T-helper 1 cell treated with Interleukin-12 subunit alpha and Interleukin-12 subunit beta and Interleukin-4 antibody, amounts not matched to agents 30 μg/mL and 1 μg/mL, for 36 hours (primary cell): Measurements from ENCODE around the gene PKD2.

Experiments
- H3K27ac Mint-ChIP-seq: one replicate; pipeline ENCODE4 v1.8.0; 2021; ENCODE audit warnings: mild to moderate bottlenecking, mixed read lengths
- H3K27me3 Mint-ChIP-seq: one replicate; pipeline ENCODE4 v1.8.0; 2021; ENCODE audit warnings: low read depth, mixed read lengths
- H3K36me3 Mint-ChIP-seq: one replicate; pipeline ENCODE4 v1.8.0; 2021; ENCODE audit warnings: low read depth, mixed read lengths
- H3K4me1 Mint-ChIP-seq: one replicate; pipeline ENCODE4 v1.8.0; 2021; ENCODE audit warnings: low read depth, mixed read lengths
- H3K4me3 Mint-ChIP-seq: one replicate; pipeline ENCODE4 v1.8.0; 2021; ENCODE audit warnings: mild to moderate bottlenecking, moderate library complexity, mixed read lengths
- H3K9me3 Mint-ChIP-seq: one replicate; pipeline ENCODE4 v1.8.0; 2021; ENCODE audit warnings: mixed read lengths

Gene PKD2

DNA sequence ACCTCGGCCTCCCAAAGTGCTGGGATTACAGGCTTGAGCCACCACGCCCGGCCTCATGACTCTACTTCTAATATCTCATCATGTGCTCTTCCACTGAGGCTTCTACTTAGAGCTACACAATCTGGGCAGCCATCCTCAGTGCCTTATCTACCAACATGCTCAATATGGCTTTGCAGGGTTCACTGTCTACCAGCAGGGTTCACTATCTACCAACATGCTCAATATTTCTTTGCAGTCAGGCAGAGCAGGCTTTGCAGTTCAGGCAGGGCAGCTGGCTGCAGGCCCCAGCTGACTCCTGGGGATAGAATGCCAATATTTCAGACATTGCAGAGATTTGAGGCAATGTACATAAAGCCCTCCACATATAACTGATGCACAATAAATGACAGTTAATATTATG is 47.5 kb downstream of the PKD2 start:
- Mint-ChIP-seq H3K4me3 (no peak overlapping the region), H3K36me3 (peaks cover 8% of the 10 kb centered on the region), H3K27ac (no peak overlapping the region), H3K4me1 (no peaks in the 10 kb centered on the region), H3K27me3 (no peaks in the 10 kb centered on the region), H3K9me3 (no peaks in the 10 kb centered on the region)

DNA sequence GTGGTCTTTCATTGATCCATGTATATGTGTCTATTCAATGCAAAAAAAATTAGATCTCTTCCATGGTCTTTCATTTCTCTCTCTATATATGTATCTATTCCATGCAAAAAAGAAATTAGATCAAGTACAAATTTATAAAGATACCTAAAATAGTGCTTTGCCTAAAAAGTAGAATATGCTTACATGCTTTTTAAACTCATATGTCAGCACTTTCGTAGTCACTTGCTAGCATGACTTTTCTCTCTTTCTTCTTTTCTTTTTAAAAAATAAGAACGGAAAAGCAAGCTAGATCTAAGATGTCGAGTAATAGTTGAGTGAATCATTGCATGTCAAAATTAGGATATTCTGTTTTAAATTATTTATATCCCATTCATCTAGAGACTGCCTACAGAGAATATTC is 50.9 kb downstream of the PKD2 start:
- Mint-ChIP-seq H3K9me3 (no peaks in the 10 kb centered on the region), H3K4me3 (no peak overlapping the region), H3K27ac (no peak overlapping the region), H3K36me3 (peaks cover 6% of the 10 kb centered on the region), H3K27me3 (no peaks in the 10 kb centered on the region), H3K4me1 (no peaks in the 10 kb centered on the region)

DNA sequence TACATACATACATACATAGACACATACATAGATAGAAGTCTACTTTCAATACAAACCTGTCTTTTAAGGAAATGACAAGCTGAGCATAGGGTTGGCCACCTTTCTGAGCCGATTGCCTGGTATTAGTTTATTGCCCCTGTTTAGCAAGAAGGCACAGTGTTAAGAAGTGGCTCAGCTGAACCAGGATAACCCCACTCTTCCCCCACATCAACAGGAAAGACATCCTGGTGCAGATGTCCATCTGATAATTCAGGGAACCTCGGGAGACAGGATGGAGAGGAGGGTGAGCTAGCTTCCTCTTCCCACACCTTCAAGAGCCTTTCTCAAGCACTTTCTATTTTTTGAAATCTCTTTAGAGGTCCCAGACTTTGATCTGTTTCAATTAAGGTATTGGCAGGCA is 52.3 kb downstream of the PKD2 start:
- Mint-ChIP-seq H3K9me3 (no peaks in the 10 kb centered on the region), H3K27ac (no peak overlapping the region), H3K4me3 (no peak overlapping the region), H3K36me3 (peaks cover 6% of the 10 kb centered on the region), H3K4me1 (no peaks in the 10 kb centered on the region), H3K27me3 (no peaks in the 10 kb centered on the region)

DNA sequence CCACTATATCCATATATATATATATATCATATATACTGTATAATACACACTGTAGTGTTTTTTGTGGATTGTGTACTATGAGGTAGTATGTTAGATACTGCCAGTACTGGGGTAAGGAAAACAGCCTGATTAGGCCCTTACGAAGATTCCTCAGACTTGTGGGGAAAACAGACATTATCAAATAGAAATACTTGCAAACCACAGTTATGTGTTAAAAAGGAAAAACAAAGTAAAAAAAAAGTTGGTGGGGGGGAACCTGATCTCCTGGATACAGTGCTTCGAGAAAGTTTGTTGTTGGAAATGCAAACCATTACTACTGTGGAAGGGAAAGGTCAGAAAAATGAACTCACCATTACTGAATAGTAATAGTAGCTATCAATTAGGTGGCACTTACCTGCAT is 53.0 kb downstream of the PKD2 start:
- H3K36me3 Mint-ChIP-seq = peaks cover 6% of the 10 kb centered on the region
- H3K4me3 Mint-ChIP-seq = no peak overlapping the region

DNA sequence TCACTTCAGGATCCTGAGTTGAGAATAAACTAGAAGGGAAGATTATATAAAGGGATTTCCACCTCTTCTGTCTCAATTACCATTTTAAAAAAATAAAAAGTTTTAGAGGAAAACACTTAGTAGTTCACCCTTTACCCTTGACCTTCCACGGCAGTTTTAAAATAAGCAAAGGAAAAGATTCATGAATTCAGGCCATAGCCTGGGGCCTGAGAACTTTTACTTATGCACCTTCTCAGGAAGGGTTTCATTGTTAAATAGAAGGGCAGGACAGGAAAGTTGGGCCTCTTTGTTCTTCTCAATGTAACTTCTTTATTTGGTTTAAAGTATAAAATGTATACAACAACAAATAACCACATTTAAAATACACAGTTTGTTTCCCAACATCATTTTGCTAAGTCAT is 54.9 kb downstream of the PKD2 start:
- no peaks in the 10 kb centered on the region for H3K9me3 Mint-ChIP-seq
- no peak overlapping the region for H3K4me3 Mint-ChIP-seq
- H3K27me3 Mint-ChIP-seq = no peaks in the 10 kb centered on the region
- H3K27ac Mint-ChIP-seq = no peak overlapping the region
- no peaks in the 10 kb centered on the region for H3K4me1 Mint-ChIP-seq
- peaks cover 14% of the 10 kb centered on the region for H3K36me3 Mint-ChIP-seq

More for the DNA sequence above, 53.0 kb downstream of the PKD2 start:
- H3K27me3 Mint-ChIP-seq = no peaks in the 10 kb centered on the region
- no peak overlapping the region for H3K27ac Mint-ChIP-seq
- no peaks in the 10 kb centered on the region for H3K9me3 Mint-ChIP-seq
- H3K4me1 Mint-ChIP-seq = no peaks in the 10 kb centered on the region

GRCh38 chr4:88062843-88063242 is 55.4 kb downstream of the PKD2 start:
- H3K27me3 Mint-ChIP-seq = no peaks in the 10 kb centered on the region
- peaks cover 19% of the 10 kb centered on the region for H3K36me3 Mint-ChIP-seq
- H3K4me3 Mint-ChIP-seq = no peak overlapping the region
- no peaks in the 10 kb centered on the region for H3K9me3 Mint-ChIP-seq
- no peak overlapping the region for H3K27ac Mint-ChIP-seq
- no peaks in the 10 kb centered on the region for H3K4me1 Mint-ChIP-seq

DNA sequence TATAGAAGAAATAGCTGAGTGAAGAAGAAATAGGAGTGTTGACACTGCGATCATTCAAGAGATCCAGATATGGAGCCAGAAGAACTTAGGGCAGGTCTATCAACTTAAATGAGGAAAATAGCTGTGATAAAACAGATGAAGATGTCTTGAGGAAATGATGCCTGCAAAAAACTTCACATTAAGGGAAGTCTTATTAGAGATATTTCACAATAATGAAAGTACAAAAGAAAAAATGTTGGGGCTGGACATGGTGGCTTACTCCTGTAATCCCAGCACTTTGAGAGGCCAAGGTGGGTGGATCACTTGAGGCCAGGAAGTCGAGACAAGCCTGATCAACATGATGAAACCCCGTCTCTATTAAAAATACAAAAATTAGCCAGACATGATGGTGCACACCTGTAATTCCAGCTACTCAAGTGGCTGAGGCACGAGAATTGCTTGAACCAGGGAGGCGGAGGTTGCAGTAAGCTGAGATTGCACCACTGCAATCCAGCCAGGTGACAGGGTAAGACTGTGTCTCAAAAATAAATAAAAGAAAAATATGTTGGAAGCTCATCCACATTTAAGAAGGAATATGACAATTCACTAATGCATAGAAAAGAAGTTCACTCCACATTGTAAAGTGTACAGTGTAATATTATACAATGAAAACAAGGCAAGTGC is 56.3 kb downstream of the PKD2 start:
- no peaks in the 10 kb centered on the region for H3K4me1 Mint-ChIP-seq
- no peak overlapping the region for H3K4me3 Mint-ChIP-seq
- peaks cover 26% of the 10 kb centered on the region for H3K36me3 Mint-ChIP-seq
- H3K27ac Mint-ChIP-seq = no peak overlapping the region
- H3K27me3 Mint-ChIP-seq = no peaks in the 10 kb centered on the region
- peaks cover 3% of the 10 kb centered on the region for H3K9me3 Mint-ChIP-seq

DNA sequence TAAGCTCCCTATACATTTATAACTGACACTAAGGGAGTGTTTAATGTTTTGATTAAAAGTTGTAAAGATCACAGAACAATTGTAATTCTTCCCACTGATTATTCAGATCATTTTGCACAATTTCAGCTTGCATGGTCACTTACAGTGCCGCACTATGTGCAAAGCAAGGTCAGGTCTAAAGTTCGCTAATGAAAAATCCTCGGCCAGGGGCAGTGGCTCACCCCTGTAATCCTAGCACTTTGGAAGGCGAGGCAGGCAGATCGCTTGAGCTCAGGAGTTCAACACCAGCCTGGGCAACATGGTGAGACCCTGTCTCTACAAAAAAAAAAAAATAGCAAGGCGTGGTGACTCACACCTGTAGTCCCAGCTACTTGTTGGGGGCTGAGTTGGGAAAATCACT is 57.0 kb downstream of the PKD2 start:
- no peaks in the 10 kb centered on the region for H3K4me1 Mint-ChIP-seq
- H3K27me3 Mint-ChIP-seq = no peaks in the 10 kb centered on the region
- no peak overlapping the region for H3K4me3 Mint-ChIP-seq
- H3K9me3 Mint-ChIP-seq = peaks cover 7% of the 10 kb centered on the region
- H3K27ac Mint-ChIP-seq = no peak overlapping the region
- H3K36me3 Mint-ChIP-seq = peaks cover 29% of the 10 kb centered on the region

- Mint-ChIP-seq H3K36me3 (peaks cover 55% of the 10 kb centered on the region), H3K27ac (no peak overlapping the region), H3K9me3 (peaks cover 16% of the 10 kb centered on the region), H3K27me3 (no peaks in the 10 kb centered on the region), H3K4me1 (peaks cover 4% of the 10 kb centered on the region), H3K4me3 (no peak overlapping the region)
Observed at GRCh38 chr4:88070031-88070430, 62.6 kb downstream of the PKD2 start.

DNA sequence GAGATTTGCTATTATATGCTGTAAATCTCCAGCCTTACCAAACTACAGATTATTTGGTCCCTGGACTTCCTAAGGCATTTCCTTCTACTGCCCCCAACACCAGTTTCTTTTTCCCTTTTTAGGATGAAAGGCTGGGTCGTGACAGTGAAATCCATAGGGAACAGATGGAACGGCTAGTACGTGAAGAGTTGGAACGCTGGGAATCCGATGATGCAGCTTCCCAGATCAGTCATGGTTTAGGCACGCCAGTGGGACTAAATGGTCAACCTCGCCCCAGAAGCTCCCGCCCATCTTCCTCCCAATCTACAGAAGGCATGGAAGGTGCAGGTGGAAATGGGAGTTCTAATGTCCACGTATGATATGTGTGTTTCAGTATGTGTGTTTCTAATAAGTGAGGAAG is 67.9 kb downstream of the PKD2 start:
- Mint-ChIP-seq H3K4me3 (no peak overlapping the region), H3K36me3 (peaks cover 26% of the 10 kb centered on the region), H3K9me3 (peaks cover 9% of the 10 kb centered on the region), H3K27ac (no peak overlapping the region), H3K4me1 (no peaks in the 10 kb centered on the region), H3K27me3 (no peaks in the 10 kb centered on the region)

- H3K36me3 Mint-ChIP-seq = peaks cover 10% of the 10 kb centered on the region
- H3K27me3 Mint-ChIP-seq = no peaks in the 10 kb centered on the region
- no peak overlapping the region for H3K4me3 Mint-ChIP-seq
- H3K4me1 Mint-ChIP-seq = no peaks in the 10 kb centered on the region
- no peaks in the 10 kb centered on the region for H3K9me3 Mint-ChIP-seq
- no peak overlapping the region for H3K27ac Mint-ChIP-seq
Observed at GRCh38 chr4:88077911-88078524, 70.6 kb downstream of the PKD2 start.

GRCh38 chr4:88078579-88078978 is 71.1 kb downstream of the PKD2 start:
- Mint-ChIP-seq H3K36me3 (peaks cover 10% of the 10 kb centered on the region), H3K27me3 (no peaks in the 10 kb centered on the region), H3K27ac (no peak overlapping the region), H3K4me3 (no peak overlapping the region), H3K9me3 (no peaks in the 10 kb centered on the region), H3K4me1 (no peaks in the 10 kb centered on the region)

- no peaks in the 10 kb centered on the region for H3K9me3 Mint-ChIP-seq
- H3K4me3 Mint-ChIP-seq = no peak overlapping the region
- H3K36me3 Mint-ChIP-seq = peaks cover 4% of the 10 kb centered on the region
- H3K27ac Mint-ChIP-seq = no peak overlapping the region
- no peaks in the 10 kb centered on the region for H3K27me3 Mint-ChIP-seq
- no peaks in the 10 kb centered on the region for H3K4me1 Mint-ChIP-seq
Observed at GRCh38 chr4:88080626-88081025, 73.2 kb downstream of the PKD2 start.

DNA sequence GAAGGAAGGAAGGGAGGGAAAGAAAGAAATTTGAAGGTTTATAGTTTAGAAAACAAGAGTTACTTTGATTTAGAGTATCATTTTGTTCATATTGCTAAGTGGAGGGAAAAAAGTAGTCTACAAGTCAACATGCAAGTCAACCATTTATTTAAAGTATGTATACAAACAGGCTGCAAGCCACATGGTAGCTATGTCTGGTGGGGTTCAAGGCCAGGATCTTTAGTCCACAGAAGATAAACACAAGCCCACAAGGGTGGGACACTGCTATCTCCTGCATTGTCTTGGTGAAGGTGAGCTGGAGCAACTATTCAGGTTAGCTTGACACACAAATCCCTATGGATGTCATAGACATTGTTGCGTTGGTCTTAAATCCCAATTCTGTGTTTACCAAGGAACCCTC is 79.6 kb downstream of the PKD2 start:
- Mint-ChIP-seq H3K4me3 (no peak overlapping the region), H3K27me3 (peaks cover 8% of the 10 kb centered on the region), H3K27ac (no peak overlapping the region), H3K4me1 (no peaks in the 10 kb centered on the region), H3K36me3 (no peaks in the 10 kb centered on the region), H3K9me3 (no peaks in the 10 kb centered on the region)

DNA sequence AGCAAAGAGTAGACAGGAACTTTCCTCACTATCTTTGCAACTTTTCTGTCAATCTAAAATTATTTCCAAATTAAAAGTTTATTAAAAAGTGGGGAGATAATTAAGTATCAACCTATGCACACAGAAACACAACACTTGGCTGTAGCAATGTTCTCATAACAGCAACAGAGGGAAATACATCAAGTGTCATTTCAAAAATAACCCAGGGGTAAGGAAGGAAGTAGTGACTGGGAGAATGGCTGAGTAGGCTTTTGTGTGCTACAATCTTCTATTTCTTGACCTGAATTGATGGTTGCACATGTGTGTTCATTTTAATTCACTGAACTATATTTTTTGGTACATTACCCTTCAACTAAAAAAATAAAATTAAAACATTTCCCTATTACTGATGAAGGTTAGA is 83.5 kb downstream of the PKD2 start:
- Mint-ChIP-seq H3K4me1 (no peaks in the 10 kb centered on the region), H3K36me3 (no peaks in the 10 kb centered on the region), H3K27me3 (peaks cover 14% of the 10 kb centered on the region), H3K9me3 (no peaks in the 10 kb centered on the region), H3K4me3 (no peak overlapping the region), H3K27ac (no peak overlapping the region)
